ENCODE data around the gene CIZ1. TPM values are rescaled to one million over a fixed set of nuclear protein-coding genes. Genes with fewer than 3 reads are reported as not detected.

Gene CIZ1
- total RNA-seq, 1 experiment from 2014 or later = 104 TPM

- no peak overlapping the region for H2BK20ac ChIP-seq (ENCODE audit: low read depth, low read length, poor library complexity, severe bottlenecking)
- H4K8ac ChIP-seq (replicated peaks; ENCODE audit: insufficient read length, low read depth, low read length) = no peak overlapping the region
- Mint-ChIP-seq H3K27ac (peak overlapping the region in 1 of 3 experiments; percentile 70; a peak in 2 of 7 replicates), H3K9me3 (peaks cover 0 to 5% of the 10 kb centered on the region in 2 experiments; a peak in 1 of 5 replicates), H3K36me3 (ENCODE audit: insufficient read depth in 1 of 3, low read depth in 3 of 3) (peaks cover 40 to 65% (median 57%) of the 10 kb centered on the region in 3 experiments), H3K4me3 (no peak overlapping the region), H3K27me3 (ENCODE audit: low read depth) (no peaks in the 10 kb centered on the region), H3K4me1 (no peaks in the 10 kb centered on the region)
- H2BK12ac ChIP-seq (ENCODE audit: insufficient read length, low read depth, low read length) = no peak overlapping the region
- WGBS (ENCODE audit: extremely low coverage, insufficient read length, low lambda C conversion rate) = no CpG with 5 or more reads among the region's 2 CpGs
- H3T11ph ChIP-seq (ENCODE audit: low read length) = no peak overlapping the region
- TF ChIP-seq CTCF (conservative IDR thresholded peaks at IDR 0.05) = no peak
- H3K27ac ChIP-seq (ENCODE audit: insufficient read length, low read depth, low read length) = no peak overlapping the region
- no peak overlapping the region for H3K23ac ChIP-seq (ENCODE audit: insufficient read length, low read depth, low read length)
- H4K20me1 ChIP-seq (ENCODE audit: control insufficient read depth, insufficient read depth, insufficient read length) = no peaks in the 10 kb centered on the region
- no peak overlapping the region for H4K91ac ChIP-seq (ENCODE audit: insufficient read length, low read depth, low read length)
- no peak overlapping the region for H3K4ac ChIP-seq (ENCODE audit: low read depth, low read length)
- H3K79me1 ChIP-seq (ENCODE audit: insufficient read depth, low read depth, low read length, poor library complexity, severe bottlenecking) = no peaks in the 10 kb centered on the region
- H2BK5ac ChIP-seq (ENCODE audit: insufficient read length, low read length) = no peak overlapping the region
- H3K4me1 ChIP-seq (ENCODE audit: insufficient read depth, low read length) = no peaks in the 10 kb centered on the region
- H3K4me2 ChIP-seq (ENCODE audit: insufficient read depth, insufficient read length, low read length) = no peak overlapping the region
- no peaks in the 10 kb centered on the region for H3K79me2 ChIP-seq (ENCODE audit: insufficient read depth, low read length)
- H3K18ac ChIP-seq (ENCODE audit: insufficient read length, low read depth, low read length) = no peak overlapping the region
- no peaks in the 10 kb centered on the region for H3K23me2 ChIP-seq (ENCODE audit: insufficient read length, low read depth, low read length, poor library complexity, severe bottlenecking)
- no peak overlapping the region for H2AFZ ChIP-seq (ENCODE audit: low read length)
- H3K27me3 ChIP-seq (ENCODE audit: insufficient read depth, low read length) = no peaks in the 10 kb centered on the region
- H2AK5ac ChIP-seq (ENCODE audit: insufficient read length, low read length) = no peak overlapping the region
- DNase-seq = no peak
- no peak overlapping the region for H4K5ac ChIP-seq (ENCODE audit: insufficient read length, low read depth, low read length)
- no peak overlapping the region for H3K14ac ChIP-seq (ENCODE audit: insufficient read depth, low read length)
- H2BK120ac ChIP-seq (ENCODE audit: low read depth, low read length, poor library complexity, severe bottlenecking) = no peak overlapping the region
- H3K9me3 ChIP-seq (ENCODE audit: control insufficient read depth, low read depth, low read length) = no peaks in the 10 kb centered on the region
- no peak overlapping the region for H3K56ac ChIP-seq (ENCODE audit: insufficient read length, low read depth, low read length)
- H3K9ac ChIP-seq (ENCODE audit: extremely low read depth, insufficient read length, low read length) = no peak overlapping the region
- no peak overlapping the region for H2BK15ac ChIP-seq (ENCODE audit: low read depth, low read length)
Measured at GRCh38 chr9:128175726-128176125, 15.6 kb downstream of the CIZ1 start.

Data from H9 (cell line).